Nephron (organoid): Measurements from ENCODE around the gene CNTN6.

ENCODE experiments used
- H3K27ac Mint-ChIP-seq, 3 experiments: 2 replicates each; pipeline ENCODE4 v1.8.0; 2020; ENCODE audit warnings: mixed read lengths in 3 of 3, mild to moderate bottlenecking in 2 of 3, moderate library complexity in 1 of 3
- H3K27me3 Mint-ChIP-seq: 2 replicates; pipeline ENCODE4 v1.8.0; 2021; ENCODE audit warnings: low read depth, mild to moderate bottlenecking, moderate library complexity, mixed read lengths
- H3K36me3 Mint-ChIP-seq: 2 replicates; pipeline ENCODE4 v1.8.0; 2020; ENCODE audit warnings: low read depth, mixed read lengths
- H3K4me1 Mint-ChIP-seq: 2 replicates; pipeline ENCODE4 v1.8.0; 2020; ENCODE audit warnings: mixed read lengths
- H3K4me3 Mint-ChIP-seq, 3 experiments: 2 replicates each; pipeline ENCODE4 v1.8.0; 2020; ENCODE audit warnings: mild to moderate bottlenecking in 3 of 3, mixed read lengths in 3 of 3, moderate library complexity in 2 of 3
- H3K9me3 Mint-ChIP-seq: 2 replicates; pipeline ENCODE4 v1.8.0; 2020; ENCODE audit warnings: mixed read lengths
- CTCF ChIP-seq, 3 experiments: fragments of 200-600 bp; sonication (generic); IDR thresholded peaks; one replicate each; pipeline ENCODE4 v1.5.0; 2021; ENCODE audit warnings: antibody characterized with exemption in 3 of 3; ENCODE audit not compliant: unreplicated experiment in 3 of 3

Gene CNTN6

GRCh38 chr3:1072041-1072440 lies 20.8 kb upstream of the CNTN6 start:
- Mint-ChIP-seq H3K36me3 (no peaks in the 10 kb centered on the region), H3K27me3 (no peaks in the 10 kb centered on the region), H3K4me1 (no peaks in the 10 kb centered on the region), H3K4me3 (no peak overlapping the region), H3K9me3 (peaks cover 4% of the 10 kb centered on the region), H3K27ac (no peak overlapping the region)
- TF ChIP-seq CTCF (IDR thresholded peaks at IDR 0.05; ENCODE audit: unreplicated experiment in 3 of 3), result no peak

DNA sequence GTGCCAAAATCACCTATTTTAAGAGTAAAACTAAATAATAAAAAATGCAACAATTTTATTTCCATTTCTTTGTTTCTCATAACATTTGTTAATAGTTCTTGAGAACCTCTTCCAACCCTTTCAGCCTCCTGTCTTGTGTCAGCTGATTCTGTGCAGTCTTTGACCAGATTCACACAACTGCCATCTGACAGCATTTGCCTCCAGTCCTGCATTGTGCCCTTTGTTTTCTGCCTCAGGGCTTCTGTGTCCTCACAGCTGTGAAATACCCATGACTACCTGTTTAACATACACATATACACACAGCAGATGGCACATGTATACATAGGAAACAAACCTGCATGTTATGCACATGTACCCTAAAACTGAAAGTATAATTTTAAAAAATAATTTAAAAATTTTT lies 13.2 kb upstream of the CNTN6 start:
- H3K27me3 Mint-ChIP-seq, result no peaks in the 10 kb centered on the region
- no peak overlapping the region for H3K27ac Mint-ChIP-seq
- no peaks in the 10 kb centered on the region for H3K4me1 Mint-ChIP-seq
- no peak for TF ChIP-seq CTCF (IDR thresholded peaks at IDR 0.05; ENCODE audit: unreplicated experiment in 3 of 3)
- H3K9me3 Mint-ChIP-seq, result no peaks in the 10 kb centered on the region
- no peaks in the 10 kb centered on the region for H3K36me3 Mint-ChIP-seq
- no peak overlapping the region for H3K4me3 Mint-ChIP-seq

DNA sequence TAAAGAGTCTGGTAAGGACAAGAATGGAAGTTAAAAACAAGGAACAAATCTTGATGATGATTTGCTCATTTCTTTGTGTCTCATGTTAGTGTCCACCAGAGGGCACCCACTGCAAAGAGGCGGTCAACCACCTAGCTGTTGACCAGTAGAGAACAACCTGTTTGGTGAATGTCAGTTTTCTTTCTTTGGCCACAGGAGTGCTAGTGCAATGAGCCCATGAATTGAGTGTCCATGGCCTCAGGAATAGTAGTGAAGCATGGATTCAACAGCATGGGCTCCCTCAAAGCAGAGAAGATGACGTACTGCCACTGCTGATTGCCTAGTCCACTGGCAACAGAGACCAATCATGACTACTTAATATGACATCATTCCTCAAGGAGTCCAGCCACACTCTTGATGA lies 10.7 kb upstream of the CNTN6 start:
- peak overlapping the region in 1 of 3 experiments; percentile 6 for H3K27ac Mint-ChIP-seq
- peaks cover 4% of the 10 kb centered on the region for H3K4me1 Mint-ChIP-seq
- no peak overlapping the region for H3K4me3 Mint-ChIP-seq
- peak; percentile 71 to 86 (median 72) for TF ChIP-seq CTCF (IDR thresholded peaks at IDR 0.05; ENCODE audit: unreplicated experiment in 3 of 3)
- no peaks in the 10 kb centered on the region for H3K9me3 Mint-ChIP-seq
- no peaks in the 10 kb centered on the region for H3K27me3 Mint-ChIP-seq
- no peaks in the 10 kb centered on the region for H3K36me3 Mint-ChIP-seq

DNA sequence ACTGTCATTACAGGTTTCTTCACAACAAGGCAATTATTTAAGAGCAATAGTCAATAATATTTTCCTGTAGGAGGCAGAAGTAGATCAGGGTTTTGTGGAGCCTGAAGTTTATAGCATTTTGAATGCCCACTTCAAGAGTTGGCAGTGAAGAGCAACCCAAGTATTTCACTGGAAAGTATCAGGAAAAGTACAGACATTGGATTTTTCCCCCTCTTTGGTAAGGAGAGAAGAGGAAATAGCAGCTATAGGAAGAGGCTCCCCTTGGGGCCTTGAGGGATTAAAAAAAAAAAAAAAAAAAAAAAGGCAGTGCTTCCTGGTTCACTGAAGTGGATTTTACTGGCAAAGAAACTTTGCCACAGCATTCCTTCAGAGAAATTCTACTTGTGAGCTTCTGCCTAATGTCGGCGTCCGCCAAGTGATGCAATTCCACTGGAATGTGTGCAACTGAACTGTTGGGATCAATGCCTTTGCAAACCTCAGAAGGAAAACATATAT lies 5.7 kb upstream of the CNTN6 start:
- no peaks in the 10 kb centered on the region for H3K27me3 Mint-ChIP-seq
- TF ChIP-seq CTCF (IDR thresholded peaks at IDR 0.05; ENCODE audit: unreplicated experiment in 3 of 3), result peak; percentile 8 to 45 (median 24)
- H3K9me3 Mint-ChIP-seq, result no peaks in the 10 kb centered on the region
- H3K4me3 Mint-ChIP-seq, result no peak overlapping the region
- H3K36me3 Mint-ChIP-seq, result no peaks in the 10 kb centered on the region
- peaks cover 19% of the 10 kb centered on the region for H3K4me1 Mint-ChIP-seq
- H3K27ac Mint-ChIP-seq, result peak overlapping the region; percentile 18 to 79 (median 63)

GRCh38 chr3:1088503-1088902 lies 4.3 kb upstream of the CNTN6 start:
- no peak overlapping the region for H3K4me3 Mint-ChIP-seq
- H3K9me3 Mint-ChIP-seq, result no peaks in the 10 kb centered on the region
- peaks cover 32% of the 10 kb centered on the region for H3K4me1 Mint-ChIP-seq
- H3K27ac Mint-ChIP-seq, result no peak overlapping the region
- no peak for TF ChIP-seq CTCF (IDR thresholded peaks at IDR 0.05; ENCODE audit: unreplicated experiment in 3 of 3)
- H3K36me3 Mint-ChIP-seq, result no peaks in the 10 kb centered on the region
- H3K27me3 Mint-ChIP-seq, result no peaks in the 10 kb centered on the region

GRCh38 chr3:1091286-1091685 lies 1.5 kb upstream of the CNTN6 start:
- Mint-ChIP-seq H3K4me3 (no peak overlapping the region), H3K27ac (peak overlapping the region in 2 of 3 experiments; percentile 6 to 57), H3K36me3 (no peaks in the 10 kb centered on the region), H3K4me1 (peaks cover 32% of the 10 kb centered on the region), H3K27me3 (no peaks in the 10 kb centered on the region), H3K9me3 (peaks cover 2% of the 10 kb centered on the region)
- TF ChIP-seq CTCF (IDR thresholded peaks at IDR 0.05; ENCODE audit: unreplicated experiment in 3 of 3), result no peak
